Erythroblast (primary cell): Measurements from ENCODE around the gene PASK.

Experiments used
- GATA1 ChIP-seq: IDR thresholded peaks from 2 replicates; pipeline ENCODE4 v1.6.1; 2011; ENCODE audit warnings: low read depth, mild to moderate bottlenecking, control low read depth, low read length, moderate library complexity
- POLR2A ChIP-seq: IDR thresholded peaks from 2 replicates; pipeline ENCODE4 v1.6.1; 2011; ENCODE audit warnings: mild to moderate bottlenecking, low read length

DNA sequence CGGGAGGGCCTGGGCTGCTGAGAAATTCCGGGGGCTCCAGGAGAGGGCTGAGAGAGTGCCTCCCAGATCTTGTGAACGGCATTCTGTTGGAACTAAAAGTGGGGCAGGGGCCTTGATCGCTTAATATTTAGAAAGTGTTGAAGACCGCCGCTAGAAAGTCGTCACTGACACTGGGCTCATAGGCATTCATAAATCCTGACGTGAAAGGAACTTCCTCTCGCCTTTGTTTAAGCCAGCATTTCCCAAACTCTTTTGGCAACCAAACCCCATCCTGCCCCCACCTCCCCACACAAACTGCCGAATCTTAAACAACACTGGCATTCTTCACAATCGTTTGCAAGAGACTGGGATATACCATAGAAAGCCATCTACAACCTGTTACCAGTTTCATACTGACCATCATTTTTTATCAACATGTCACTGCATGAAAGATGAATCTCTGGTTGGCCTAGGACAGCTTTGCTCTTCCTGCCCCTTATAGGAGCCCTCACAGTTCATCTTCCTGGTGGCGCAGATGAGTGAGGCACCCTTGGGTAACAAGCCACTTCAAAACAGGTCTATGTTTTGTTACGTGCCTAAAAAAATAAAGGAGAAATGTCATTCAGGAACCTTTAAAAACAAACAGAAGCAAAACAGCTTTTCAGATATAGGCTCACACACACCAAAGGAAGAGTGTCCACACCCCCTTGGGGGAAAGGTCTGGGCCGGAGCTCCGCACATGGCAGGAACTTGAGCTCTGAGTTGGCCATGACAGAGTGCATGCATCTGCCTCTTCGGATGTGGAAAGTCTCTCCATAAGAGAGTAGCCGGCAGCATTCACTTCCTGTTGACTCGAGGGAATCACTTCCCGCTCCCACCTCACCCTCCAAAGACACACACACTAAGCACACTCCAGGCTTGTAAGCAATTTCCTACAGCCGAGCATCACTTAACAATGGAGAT, 60.2 kb downstream of the PASK start:
- TF ChIP-seq POLR2A (no peak), GATA1 (no peak)
